ENCODE results near the gene RPL27.
"Not testable (repeated sequence)": the region's sequence is repeated elsewhere in the genome, so short reads cannot be mapped to it uniquely, and the experiment has no call there.

Gene RPL27

GRCh38 chr17:42969001-42969581 is 29.1 kb upstream of the RPL27 start:
- POLR2A ChIA-PET (ENCODE audit: low non-redundant PET), result no interaction called here
- H3K27ac ChIP-seq, result no peak overlapping the region
- no peak for TF ChIP-seq CTCF (conservative IDR thresholded peaks at IDR 0.05; ENCODE audit: low read depth)
- DNase-seq (ENCODE audit: low spot score), result no peak
- CTCF ChIA-PET, result no interaction called here

- no peak for DNase-seq (ENCODE audit: low spot score)
- TF ChIP-seq CTCF (conservative IDR thresholded peaks at IDR 0.05; ENCODE audit: low read depth), result no peak
- CTCF ChIA-PET, result no interaction called here
- POLR2A ChIA-PET (ENCODE audit: low non-redundant PET), result no interaction called here
- no peak overlapping the region for H3K27ac ChIP-seq
These were observed 26.6 kb upstream of the RPL27 start for GRCh38 chr17:42971589-42971988.

- CTCF ChIA-PET; DNase-seq (ENCODE audit: low spot score); H3K27ac ChIP-seq; POLR2A ChIA-PET (ENCODE audit: low non-redundant PET): not testable (repeated sequence)
These were observed 24.9 kb upstream of the RPL27 start for GRCh38 chr17:42973323-42973722.

GRCh38 chr17:42975265-42975664 is 23.0 kb upstream of the RPL27 start:
- TF ChIP-seq CTCF (conservative IDR thresholded peaks at IDR 0.05; ENCODE audit: low read depth), result no peak
- H3K27ac ChIP-seq, result no peak overlapping the region
- ChIA-PET POLR2A (ENCODE audit: low non-redundant PET) (no interaction called here), CTCF (interaction anchor here (0.6 kb wide), 1 partner anchor 1716 kb away, joined by 4 read pairs; no protein-coding TSS in a partner anchor)
- no peak for DNase-seq (ENCODE audit: low spot score)

- POLR2A ChIA-PET (ENCODE audit: low non-redundant PET); CTCF ChIA-PET; DNase-seq (ENCODE audit: low spot score); H3K27ac ChIP-seq: not testable (repeated sequence)
These were observed 22.5 kb upstream of the RPL27 start for GRCh38 chr17:42975701-42976100.

- no peak for TF ChIP-seq CTCF (conservative IDR thresholded peaks at IDR 0.05; ENCODE audit: low read depth)
- POLR2A ChIA-PET (ENCODE audit: low non-redundant PET), result no interaction called here
- no peak for DNase-seq (ENCODE audit: low spot score)
- CTCF ChIA-PET, result interaction anchor here (1.0 kb wide), 1 partner anchor 18 kb away, joined by 3 read pairs; the partner anchor contains the start of gene RPL27
- peak within 1 kb of the TSS; percentile 90 for H3K27ac ChIP-seq
These were observed 18.5 kb upstream of the RPL27 start, which contains the start of gene PTGES3L for GRCh38 chr17:42979511-42980273. Gene PTGES3L, minus strand, starts transcription at chr17:42980080. Its CDS starts 27 bp downstream, at chr17:42980053.

GRCh38 chr17:42980274-42980765 is 17.9 kb upstream of the RPL27 start, which contains the start of gene RUNDC1:
Gene RUNDC1, plus strand, starts transcription at chr17:42980565. Its CDS starts 12 bp downstream, at chr17:42980577.
- peak; percentile 93 for DNase-seq (ENCODE audit: low spot score)
- ChIA-PET CTCF (interaction anchor here (0.7 to 1.0 kb wide), 2 partner anchors 18 to 76 kb away, joined by 3 read pairs; partner anchors contain the start of gene RPL27), POLR2A (ENCODE audit: low non-redundant PET) (no interaction called here)
- peak within 1 kb of the TSS; percentile 90 for H3K27ac ChIP-seq
- TF ChIP-seq CTCF (conservative IDR thresholded peaks at IDR 0.05; ENCODE audit: low read depth), result no peak
